Neural progenitor cell (in vitro differentiated cells): Measurements from ENCODE around the gene PTPRB.

Experiments used
- EZH2 ChIP-seq: fragments of 200-600 bp; sonication (generic); IDR thresholded peaks from 2 replicates; pipeline ENCODE4 v1.6.1; 2017; ENCODE audit warnings: antibody characterized with exemption, mild to moderate bottlenecking, moderate library complexity
- EZH2phosphoT487 ChIP-seq: fragments of 200-600 bp; sonication (generic); IDR thresholded peaks from 2 replicates; pipeline ENCODE4 v1.6.1; 2017; ENCODE audit warnings: antibody characterized with exemption
- TF ChIP-seq, protein P1 (sequence below): fragments of 200-600 bp; sonication (generic); IDR thresholded peaks from 2 replicates; pipeline ENCODE4 v1.5.1; 2017; ENCODE audit warnings: antibody characterized with exemption, mild to moderate bottlenecking

GRCh38 chr12:70466753-70467152, 170.5 kb downstream of the PTPRB start:
- TF ChIP-seq, protein P1, sequence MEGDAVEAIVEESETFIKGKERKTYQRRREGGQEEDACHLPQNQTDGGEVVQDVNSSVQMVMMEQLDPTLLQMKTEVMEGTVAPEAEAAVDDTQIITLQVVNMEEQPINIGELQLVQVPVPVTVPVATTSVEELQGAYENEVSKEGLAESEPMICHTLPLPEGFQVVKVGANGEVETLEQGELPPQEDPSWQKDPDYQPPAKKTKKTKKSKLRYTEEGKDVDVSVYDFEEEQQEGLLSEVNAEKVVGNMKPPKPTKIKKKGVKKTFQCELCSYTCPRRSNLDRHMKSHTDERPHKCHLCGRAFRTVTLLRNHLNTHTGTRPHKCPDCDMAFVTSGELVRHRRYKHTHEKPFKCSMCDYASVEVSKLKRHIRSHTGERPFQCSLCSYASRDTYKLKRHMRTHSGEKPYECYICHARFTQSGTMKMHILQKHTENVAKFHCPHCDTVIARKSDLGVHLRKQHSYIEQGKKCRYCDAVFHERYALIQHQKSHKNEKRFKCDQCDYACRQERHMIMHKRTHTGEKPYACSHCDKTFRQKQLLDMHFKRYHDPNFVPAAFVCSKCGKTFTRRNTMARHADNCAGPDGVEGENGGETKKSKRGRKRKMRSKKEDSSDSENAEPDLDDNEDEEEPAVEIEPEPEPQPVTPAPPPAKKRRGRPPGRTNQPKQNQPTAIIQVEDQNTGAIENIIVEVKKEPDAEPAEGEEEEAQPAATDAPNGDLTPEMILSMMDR = no peak
- TF ChIP-seq EZH2phosphoT487 (no peak), EZH2 (no peak)
